HG03066 (cell line): ENCODE results near the gene NXNL2.

ENCODE experiments used
- ATAC-seq: cut with Tn5 transposase; IDR thresholded peaks from one replicate; pipeline ENCODE4 v1.9.1; 2021; ENCODE audit warnings: low read depth; ENCODE audit not compliant: unreplicated experiment

NXNL2 gene

GRCh38 chr9:88578121-88579049 lies 43.4 kb downstream of the NXNL2 start:
- ATAC-seq: peak; percentile 88

- ATAC-seq: no peak
These were observed 44.2 kb downstream of the NXNL2 start for GRCh38 chr9:88579050-88579715.

GRCh38 chr9:88580961-88581360 lies 46.0 kb downstream of the NXNL2 start:
- no peak for ATAC-seq

GRCh38 chr9:88583901-88584596 lies 49.1 kb downstream of the NXNL2 start:
- ATAC-seq: no peak

- ATAC-seq: no peak
These were observed 50.4 kb downstream of the NXNL2 start for GRCh38 chr9:88585426-88585825.

- ATAC-seq: no peak
These were observed 51.5 kb downstream of the NXNL2 start for GRCh38 chr9:88586452-88586851.

GRCh38 chr9:88587182-88587581 lies 52.2 kb downstream of the NXNL2 start:
- ATAC-seq: no peak

GRCh38 chr9:88587885-88588649 lies 53.1 kb downstream of the NXNL2 start:
- no peak for ATAC-seq

GRCh38 chr9:88589656-88590055 lies 54.7 kb downstream of the NXNL2 start:
- ATAC-seq: no peak

- ATAC-seq: no peak
These were observed 55.7 kb downstream of the NXNL2 start for GRCh38 chr9:88590558-88591146.

- ATAC-seq: peak; percentile 65
These were observed 58.7 kb downstream of the NXNL2 start for GRCh38 chr9:88593537-88594185.
